Neural cell (in vitro differentiated cells): ENCODE measurements around the gene H2BK1. TPM values are rescaled to one million over a fixed set of nuclear protein-coding genes. Genes with fewer than 3 reads are reported as not detected.

Source experiments
- H2AFZ ChIP-seq: fragments of 200-600, 300-800 bp; sonication (generic), shearing (Covaris generic); 2 replicates; pipeline ENCODE4 v1.6.0; 2014; ENCODE audit warnings: low read depth, mild to moderate bottlenecking, antibody characterized with exemption, low read length, moderate library complexity
- H3F3A ChIP-seq: fragments of 200-600 bp; shearing (Covaris generic); 2 replicates; pipeline ENCODE4 v1.6.1; 2016; ENCODE audit warnings: mild to moderate bottlenecking, moderate library complexity, mixed read lengths, antibody characterized with exemption, low read length; ENCODE audit not compliant: insufficient read depth, poor library complexity, severe bottlenecking
- H3K27ac ChIP-seq: fragments of 200-600, 300-800 bp; sonication (generic), shearing (Covaris generic); 2 replicates; pipeline ENCODE4 v1.5.1; 2014; ENCODE audit warnings: mild to moderate bottlenecking, low read length, moderate library complexity
- H3K27me3 ChIP-seq: fragments of 300-800, 200-600 bp; sonication (generic), shearing (Covaris generic); 2 replicates; pipeline ENCODE4 v1.6.0; 2014; ENCODE audit warnings: mild to moderate bottlenecking, low read depth, low read length, moderate library complexity; ENCODE audit not compliant: insufficient read depth
- H3K36me3 ChIP-seq: fragments of 300-800, 200-600 bp; sonication (generic), shearing (Covaris generic); 2 replicates; pipeline ENCODE4 v1.5.1; 2014; ENCODE audit warnings: mild to moderate bottlenecking, antibody characterized with exemption, low read length, moderate library complexity; ENCODE audit not compliant: insufficient read depth
- H3K4me2 ChIP-seq: fragments of 300-800, 200-600 bp; sonication (generic), shearing (Covaris generic); 2 replicates; pipeline ENCODE4 v1.6.0; 2014; ENCODE audit warnings: mild to moderate bottlenecking, low read length
- H3K4me3 ChIP-seq: fragments of 300-800, 200-600 bp; sonication (generic), shearing (Covaris generic); 2 replicates; pipeline ENCODE4 v1.5.1; 2014; ENCODE audit warnings: mild to moderate bottlenecking, low read length, moderate library complexity
- H3K79me2 ChIP-seq: fragments of 200-600 bp; shearing (Covaris generic); replicated peaks from 2 replicates; pipeline ENCODE4 v1.6.0; 2014; ENCODE audit warnings: mild to moderate bottlenecking, low read length, moderate library complexity; ENCODE audit not compliant: insufficient read depth
- H3K9ac ChIP-seq: fragments of 300-800, 200-600 bp; sonication (generic), shearing (Covaris generic); 2 replicates; pipeline ENCODE4 v1.6.1; 2016; ENCODE audit warnings: mild to moderate bottlenecking, low read length, mixed read lengths
- H3K9me2 ChIP-seq: fragments of 200-600 bp; shearing (Covaris generic); 2 replicates; pipeline ENCODE4 v1.6.1; 2016; ENCODE audit warnings: mild to moderate bottlenecking, low read length, mixed read lengths; ENCODE audit not compliant: insufficient read depth
- H3K9me3 ChIP-seq: fragments of 200-600, 300-800 bp; sonication (generic), shearing (Covaris generic); 2 replicates; pipeline ENCODE4 v1.6.1; 2016; ENCODE audit warnings: mild to moderate bottlenecking, mixed run types, low read length, moderate library complexity, mixed read lengths
- H4K20me1 ChIP-seq: fragments of 200-600 bp; shearing (Covaris generic); 2 replicates; pipeline ENCODE4 v1.6.1; 2016; ENCODE audit warnings: mild to moderate bottlenecking, mixed run types; ENCODE audit not compliant: insufficient read depth
- EP300 ChIP-seq: fragments of 450-650 bp; conservative IDR thresholded peaks from 2 replicates; pipeline ENCODE4 v1.6.1; 2014; ENCODE audit warnings: antibody characterized with exemption, mild to moderate bottlenecking, moderate library complexity; ENCODE audit not compliant: poor library complexity, severe bottlenecking
- EZH2 ChIP-seq: fragments of 200-600, 300-800 bp; shearing (Covaris generic), sonication (generic); IDR thresholded peaks from 2 replicates; pipeline ENCODE4 v1.6.1; 2014; ENCODE audit warnings: antibody characterized with exemption, low read length, borderline replicate concordance, mild to moderate bottlenecking; ENCODE audit not compliant: insufficient read depth, poor library complexity, severe bottlenecking
- MXI1 ChIP-seq: fragments of 450-650 bp; conservative IDR thresholded peaks from 2 replicates; pipeline ENCODE4 v1.6.1; 2014; ENCODE audit warnings: antibody characterized with exemption, mild to moderate bottlenecking; ENCODE audit not compliant: poor library complexity, severe bottlenecking
- POLR2AphosphoS5 ChIP-seq: IDR thresholded peaks from 2 replicates; pipeline ENCODE4 v1.6.1; 2012
- RAD21 ChIP-seq: fragments of 450-650 bp; conservative IDR thresholded peaks from 2 replicates; pipeline ENCODE4 v1.6.1; 2014; ENCODE audit warnings: antibody characterized with exemption, mild to moderate bottlenecking, moderate library complexity
- SMC3 ChIP-seq: fragments of 450-650 bp; conservative IDR thresholded peaks from 2 replicates; pipeline ENCODE4 v1.6.1; 2014; ENCODE audit warnings: antibody characterized with exemption, mild to moderate bottlenecking, moderate library complexity; ENCODE audit not compliant: poor library complexity
- TAF1 ChIP-seq: IDR thresholded peaks from 2 replicates; pipeline ENCODE4 v1.6.1; 2012; ENCODE audit warnings: low read depth
- polyA plus RNA-seq: library from polyadenylated mRNA; depleted of rRNA; stranded (reverse); fragments of >200 nt; gene quantifications from 2 replicates; pipeline ENCODE4 v1.2.3, GENCODE V29; 2014
- TF ChIP-seq, protein P1 (sequence below): fragments of 450-650 bp; IDR thresholded peaks from 2 replicates; pipeline ENCODE4 v1.5.1; 2014; ENCODE audit warnings: antibody characterized with exemption, mild to moderate bottlenecking, moderate library complexity; ENCODE audit not compliant: poor library complexity, severe bottlenecking
- TF ChIP-seq, protein P2 (sequence below): IDR thresholded peaks from 2 replicates; pipeline ENCODE4 v1.6.1; 2012; ENCODE audit warnings: borderline replicate concordance

Gene H2BK1
- polyA plus RNA-seq, 1 donor from 2014 or later = not detected

DNA sequence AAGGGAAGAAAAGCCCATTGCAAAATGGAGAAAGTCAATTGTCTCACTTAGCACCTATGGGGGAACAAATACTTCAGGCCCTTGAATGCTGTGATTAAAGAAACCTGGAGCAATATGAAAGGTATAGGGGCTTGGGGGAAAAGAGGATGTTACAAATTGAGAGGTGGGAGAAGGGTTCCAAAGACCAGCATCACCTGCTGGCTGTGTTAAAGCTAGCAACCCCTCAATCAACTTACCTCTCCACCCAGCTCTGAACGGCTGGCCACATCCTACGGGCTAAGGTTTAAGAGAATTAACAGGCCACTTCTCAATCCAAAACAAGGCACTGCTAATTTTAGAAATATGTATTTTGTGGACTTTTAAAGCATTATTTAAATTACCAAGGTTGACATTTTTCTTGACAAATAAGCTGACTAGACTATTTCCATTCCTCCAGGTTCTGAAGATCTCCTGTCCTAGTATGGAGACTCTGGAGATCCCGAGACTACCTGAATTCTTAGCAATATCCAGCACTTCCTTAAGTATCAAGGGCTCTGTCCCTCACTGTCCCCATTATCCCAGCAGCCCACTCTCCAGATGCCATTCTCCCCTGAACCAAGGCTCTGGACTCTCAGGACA is 976 bp upstream of the H2BK1 start:
- TF ChIP-seq MXI1 (no peak), TAF1 (no peak), EP300 (no peak), SMC3 (no peak), EZH2 (no peak), POLR2AphosphoS5 (no peak), RAD21 (no peak)
- TF ChIP-seq, protein P1, sequence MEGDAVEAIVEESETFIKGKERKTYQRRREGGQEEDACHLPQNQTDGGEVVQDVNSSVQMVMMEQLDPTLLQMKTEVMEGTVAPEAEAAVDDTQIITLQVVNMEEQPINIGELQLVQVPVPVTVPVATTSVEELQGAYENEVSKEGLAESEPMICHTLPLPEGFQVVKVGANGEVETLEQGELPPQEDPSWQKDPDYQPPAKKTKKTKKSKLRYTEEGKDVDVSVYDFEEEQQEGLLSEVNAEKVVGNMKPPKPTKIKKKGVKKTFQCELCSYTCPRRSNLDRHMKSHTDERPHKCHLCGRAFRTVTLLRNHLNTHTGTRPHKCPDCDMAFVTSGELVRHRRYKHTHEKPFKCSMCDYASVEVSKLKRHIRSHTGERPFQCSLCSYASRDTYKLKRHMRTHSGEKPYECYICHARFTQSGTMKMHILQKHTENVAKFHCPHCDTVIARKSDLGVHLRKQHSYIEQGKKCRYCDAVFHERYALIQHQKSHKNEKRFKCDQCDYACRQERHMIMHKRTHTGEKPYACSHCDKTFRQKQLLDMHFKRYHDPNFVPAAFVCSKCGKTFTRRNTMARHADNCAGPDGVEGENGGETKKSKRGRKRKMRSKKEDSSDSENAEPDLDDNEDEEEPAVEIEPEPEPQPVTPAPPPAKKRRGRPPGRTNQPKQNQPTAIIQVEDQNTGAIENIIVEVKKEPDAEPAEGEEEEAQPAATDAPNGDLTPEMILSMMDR = no peak
- TF ChIP-seq, protein P2, sequence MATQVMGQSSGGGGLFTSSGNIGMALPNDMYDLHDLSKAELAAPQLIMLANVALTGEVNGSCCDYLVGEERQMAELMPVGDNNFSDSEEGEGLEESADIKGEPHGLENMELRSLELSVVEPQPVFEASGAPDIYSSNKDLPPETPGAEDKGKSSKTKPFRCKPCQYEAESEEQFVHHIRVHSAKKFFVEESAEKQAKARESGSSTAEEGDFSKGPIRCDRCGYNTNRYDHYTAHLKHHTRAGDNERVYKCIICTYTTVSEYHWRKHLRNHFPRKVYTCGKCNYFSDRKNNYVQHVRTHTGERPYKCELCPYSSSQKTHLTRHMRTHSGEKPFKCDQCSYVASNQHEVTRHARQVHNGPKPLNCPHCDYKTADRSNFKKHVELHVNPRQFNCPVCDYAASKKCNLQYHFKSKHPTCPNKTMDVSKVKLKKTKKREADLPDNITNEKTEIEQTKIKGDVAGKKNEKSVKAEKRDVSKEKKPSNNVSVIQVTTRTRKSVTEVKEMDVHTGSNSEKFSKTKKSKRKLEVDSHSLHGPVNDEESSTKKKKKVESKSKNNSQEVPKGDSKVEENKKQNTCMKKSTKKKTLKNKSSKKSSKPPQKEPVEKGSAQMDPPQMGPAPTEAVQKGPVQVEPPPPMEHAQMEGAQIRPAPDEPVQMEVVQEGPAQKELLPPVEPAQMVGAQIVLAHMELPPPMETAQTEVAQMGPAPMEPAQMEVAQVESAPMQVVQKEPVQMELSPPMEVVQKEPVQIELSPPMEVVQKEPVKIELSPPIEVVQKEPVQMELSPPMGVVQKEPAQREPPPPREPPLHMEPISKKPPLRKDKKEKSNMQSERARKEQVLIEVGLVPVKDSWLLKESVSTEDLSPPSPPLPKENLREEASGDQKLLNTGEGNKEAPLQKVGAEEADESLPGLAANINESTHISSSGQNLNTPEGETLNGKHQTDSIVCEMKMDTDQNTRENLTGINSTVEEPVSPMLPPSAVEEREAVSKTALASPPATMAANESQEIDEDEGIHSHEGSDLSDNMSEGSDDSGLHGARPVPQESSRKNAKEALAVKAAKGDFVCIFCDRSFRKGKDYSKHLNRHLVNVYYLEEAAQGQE = no peak
- Histone ChIP-seq H3K4me3 (no peak overlapping the region), H3K9me2 (no peaks in the 10 kb centered on the region), H3K9ac (no peak overlapping the region), H2AFZ (no peak overlapping the region), H3K27ac (no peak overlapping the region), H3K9me3 (no peaks in the 10 kb centered on the region), H3K27me3 (no peaks in the 10 kb centered on the region), H3K79me2 (no peaks in the 10 kb centered on the region), H3K36me3 (no peaks in the 10 kb centered on the region), H3F3A (no peaks in the 10 kb centered on the region), H4K20me1 (no peaks in the 10 kb centered on the region), H3K4me2 (no peak overlapping the region)

DNA sequence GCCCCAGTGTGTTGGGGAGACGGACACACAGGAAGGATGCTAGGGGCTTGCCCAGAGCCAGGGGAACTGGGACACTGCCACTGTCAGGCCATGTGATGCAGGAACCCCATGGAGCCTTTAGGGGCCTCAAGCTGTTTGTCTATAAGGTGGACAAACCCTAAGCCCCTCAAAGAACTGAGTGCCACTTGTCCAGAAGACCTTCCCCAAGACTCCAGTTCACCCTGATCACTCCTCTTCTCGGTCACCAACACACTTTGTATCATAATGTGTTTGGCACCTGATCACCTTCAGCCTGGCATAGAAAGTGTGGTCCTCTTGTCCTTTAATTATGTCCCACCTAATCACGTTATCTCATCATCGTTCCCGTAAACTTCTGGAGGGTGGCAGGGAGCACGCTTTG is 700 bp downstream of the H2BK1 start:
- no peak overlapping the region for H2AFZ ChIP-seq
- no peaks in the 10 kb centered on the region for H3K36me3 ChIP-seq
- H3K9me2 ChIP-seq = no peaks in the 10 kb centered on the region
- H3K9ac ChIP-seq = no peak overlapping the region
- TF ChIP-seq EZH2 (no peak), RAD21 (no peak), EP300 (no peak), TAF1 (no peak), POLR2AphosphoS5 (no peak), SMC3 (no peak), MXI1 (no peak)
- TF ChIP-seq, protein P2 = no peak
- TF ChIP-seq, protein P1 = no peak
- H3K79me2 ChIP-seq = no peaks in the 10 kb centered on the region
- no peaks in the 10 kb centered on the region for H3F3A ChIP-seq
- no peak overlapping the region for H3K27ac ChIP-seq
- H3K4me2 ChIP-seq = no peak overlapping the region
- H3K4me3 ChIP-seq = no peak overlapping the region
- no peaks in the 10 kb centered on the region for H4K20me1 ChIP-seq
- no peaks in the 10 kb centered on the region for H3K27me3 ChIP-seq
- H3K9me3 ChIP-seq = no peaks in the 10 kb centered on the region
